H9 (cell line): Measurements from ENCODE around the gene MSRB1. TPM values are rescaled to one million over a fixed set of nuclear protein-coding genes. Genes with fewer than 3 reads are reported as not detected.

Experiments used
- DNase-seq: peaks from one replicate; pipeline ENCODE4 v3.0.0-alpha.2; 2017
- H2AFZ ChIP-seq: one replicate; pipeline ENCODE4 v1.6.1; 2013; ENCODE audit warnings: mild to moderate bottlenecking, low read length, control low read depth, moderate library complexity
- H2AK5ac ChIP-seq: 2 replicates; pipeline ENCODE4 v1.6.1; 2013; ENCODE audit warnings: low read length, control low read depth, mixed read lengths; ENCODE audit not compliant: insufficient read length
- H2BK120ac ChIP-seq: one replicate; pipeline ENCODE4 v1.6.1; 2013; ENCODE audit warnings: low read depth, mild to moderate bottlenecking, low read length, control low read depth, inconsistent platforms; ENCODE audit not compliant: poor library complexity, severe bottlenecking
- H2BK12ac ChIP-seq: 2 replicates; pipeline ENCODE4 v1.6.1; 2013; ENCODE audit warnings: low read length, control low read depth, mixed read lengths, low read depth; ENCODE audit not compliant: insufficient read length
- H2BK15ac ChIP-seq: 2 replicates; pipeline ENCODE4 v1.6.1; 2013; ENCODE audit warnings: low read depth, low read length, control low read depth
- H2BK20ac ChIP-seq: one replicate; pipeline ENCODE4 v1.6.1; 2013; ENCODE audit warnings: low read depth, mild to moderate bottlenecking, low read length, control low read depth, inconsistent platforms; ENCODE audit not compliant: poor library complexity, severe bottlenecking
- H2BK5ac ChIP-seq: 2 replicates; pipeline ENCODE4 v1.6.1; 2013; ENCODE audit warnings: low read length, control low read depth, mixed read lengths; ENCODE audit not compliant: insufficient read length
- H3K14ac ChIP-seq: 2 replicates; pipeline ENCODE4 v1.6.1; 2013; ENCODE audit warnings: low read length, control low read depth; ENCODE audit not compliant: insufficient read depth
- H3K18ac ChIP-seq: 2 replicates; pipeline ENCODE4 v1.6.1; 2013; ENCODE audit warnings: low read depth, mild to moderate bottlenecking, mixed read lengths, low read length, control low read depth; ENCODE audit not compliant: insufficient read length
- H3K23ac ChIP-seq: 2 replicates; pipeline ENCODE4 v1.6.1; 2013; ENCODE audit warnings: low read length, control low read depth, mixed read lengths, low read depth; ENCODE audit not compliant: insufficient read length
- H3K23me2 ChIP-seq: 2 replicates; pipeline ENCODE4 v1.6.1; 2013; ENCODE audit warnings: low read depth, mild to moderate bottlenecking, mixed read lengths, low read length, control low read depth; ENCODE audit not compliant: insufficient read length, poor library complexity, severe bottlenecking
- H3K27ac ChIP-seq: 2 replicates; pipeline ENCODE4 v1.5.1; 2013; ENCODE audit warnings: low read length, control low read depth, mixed read lengths, low read depth; ENCODE audit not compliant: insufficient read length
- H3K27me3 ChIP-seq: 2 replicates; pipeline ENCODE4 v1.6.1; 2013; ENCODE audit warnings: low read length, control low read depth, inconsistent platforms; ENCODE audit not compliant: insufficient read depth
- H3K4ac ChIP-seq: 2 replicates; pipeline ENCODE4 v1.6.1; 2013; ENCODE audit warnings: low read depth, mild to moderate bottlenecking, control low read depth, inconsistent platforms, low read length, moderate library complexity
- H3K4me1 ChIP-seq: 2 replicates; pipeline ENCODE4 v1.6.1; 2013; ENCODE audit warnings: low read length, control low read depth, inconsistent platforms; ENCODE audit not compliant: insufficient read depth
- H3K4me2 ChIP-seq: 2 replicates; pipeline ENCODE4 v1.6.1; 2013; ENCODE audit warnings: low read length, control low read depth, mixed read lengths; ENCODE audit not compliant: insufficient read length, insufficient read depth
- H3K56ac ChIP-seq: 2 replicates; pipeline ENCODE4 v1.6.1; 2013; ENCODE audit warnings: low read depth, mild to moderate bottlenecking, mixed read lengths, low read length, control low read depth; ENCODE audit not compliant: insufficient read length
- H3K79me1 ChIP-seq: 2 replicates; pipeline ENCODE4 v1.6.1; 2013; ENCODE audit warnings: low read depth, mild to moderate bottlenecking, moderate library complexity, low read length, control low read depth, inconsistent platforms; ENCODE audit not compliant: insufficient read depth, poor library complexity, severe bottlenecking
- H3K79me2 ChIP-seq: 2 replicates; pipeline ENCODE4 v1.6.1; 2013; ENCODE audit warnings: low read length, control low read depth, inconsistent platforms; ENCODE audit not compliant: insufficient read depth
- H3K9ac ChIP-seq: 2 replicates; pipeline ENCODE4 v1.6.1; 2013; ENCODE audit warnings: low read length, control low read depth, mixed read lengths; ENCODE audit not compliant: insufficient read length; ENCODE audit errors: extremely low read depth
- H3K9me3 ChIP-seq: one replicate; pipeline ENCODE4 v1.6.1; 2013; ENCODE audit warnings: low read depth, low read length, inconsistent platforms; ENCODE audit not compliant: control insufficient read depth
- H3T11ph ChIP-seq: one replicate; pipeline ENCODE4 v1.6.1; 2013; ENCODE audit warnings: mild to moderate bottlenecking, low read length, control low read depth, inconsistent platforms
- H4K20me1 ChIP-seq: one replicate; pipeline ENCODE4 v1.6.1; 2013; ENCODE audit not compliant: control insufficient read depth, insufficient read length, insufficient read depth
- H4K5ac ChIP-seq: 2 replicates; pipeline ENCODE4 v1.6.1; 2013; ENCODE audit warnings: low read depth, mild to moderate bottlenecking, mixed read lengths, low read length, control low read depth; ENCODE audit not compliant: insufficient read length
- H4K8ac ChIP-seq: replicated peaks from 2 replicates; pipeline ENCODE4 v1.6.1; 2013; ENCODE audit warnings: low read length, control low read depth, mixed read lengths, low read depth; ENCODE audit not compliant: insufficient read length
- H4K91ac ChIP-seq: 2 replicates; pipeline ENCODE4 v1.6.1; 2013; ENCODE audit warnings: low read depth, mild to moderate bottlenecking, moderate library complexity, mixed read lengths, low read length, control low read depth; ENCODE audit not compliant: insufficient read length
- H3K27ac Mint-ChIP-seq, 3 experiments: 2 replicates in 2 of 3; 3 replicates in 1 of 3; pipeline ENCODE4 v1.8.0; 2020 to 2021; ENCODE audit warnings: mixed read lengths in 3 of 3, mild to moderate bottlenecking in 1 of 3, moderate library complexity in 1 of 3
- H3K27me3 Mint-ChIP-seq: 2 replicates; pipeline ENCODE4 v1.8.0; 2021; ENCODE audit warnings: low read depth, mild to moderate bottlenecking, moderate library complexity, mixed read lengths
- H3K36me3 Mint-ChIP-seq, 3 experiments: 2 replicates in 2 of 3; 3 replicates in 1 of 3; pipeline ENCODE4 v1.8.0; 2020 to 2021; ENCODE audit warnings: low read depth in 3 of 3, mixed read lengths in 3 of 3; ENCODE audit not compliant: insufficient read depth in 1 of 3
- H3K4me1 Mint-ChIP-seq, 2 experiments: 2 replicates each; pipeline ENCODE4 v1.8.0; 2020; ENCODE audit warnings: mixed read lengths in 2 of 2
- H3K4me3 Mint-ChIP-seq, 2 experiments: 2 replicates in 1 of 2; 3 replicates in 1 of 2; pipeline ENCODE4 v1.8.0; 2020 to 2021; ENCODE audit warnings: mild to moderate bottlenecking in 2 of 2, mixed read lengths in 2 of 2, moderate library complexity in 1 of 2
- H3K9me3 Mint-ChIP-seq, 2 experiments: 2 replicates in 1 of 2; 3 replicates in 1 of 2; pipeline ENCODE4 v1.8.0; 2020; ENCODE audit warnings: mild to moderate bottlenecking in 2 of 2, mixed read lengths in 2 of 2, moderate library complexity in 1 of 2
- WGBS: extraction: QIAGEN DNeasy Blood & Tissue Kit; methylation state at CpG from one replicate; pipeline ENCODE4 v1.1.7; 2013; ENCODE audit warnings: missing lambda C conversion rate, low lambda C conversion rate, mixed read lengths; ENCODE audit not compliant: insufficient read length; ENCODE audit errors: extremely low coverage; 5-methylcytosine and 5-hydroxymethylcytosine counted together
- total RNA-seq: library from RNA; stranded (reverse); gene quantifications from 2 replicates; pipeline ENCODE4 v1.2.1, GENCODE V29; 2021
- TF ChIP-seq, protein P1 (sequence below): fragments of 200-600 bp; sonication (generic); conservative IDR thresholded peaks from 3 replicates; pipeline ENCODE4 v1.8.0; 2021; ENCODE audit warnings: antibody characterized with exemption, mild to moderate bottlenecking

MSRB1 gene
- total RNA-seq, 1 experiment from 2014 or later, result 25.7 TPM

DNA sequence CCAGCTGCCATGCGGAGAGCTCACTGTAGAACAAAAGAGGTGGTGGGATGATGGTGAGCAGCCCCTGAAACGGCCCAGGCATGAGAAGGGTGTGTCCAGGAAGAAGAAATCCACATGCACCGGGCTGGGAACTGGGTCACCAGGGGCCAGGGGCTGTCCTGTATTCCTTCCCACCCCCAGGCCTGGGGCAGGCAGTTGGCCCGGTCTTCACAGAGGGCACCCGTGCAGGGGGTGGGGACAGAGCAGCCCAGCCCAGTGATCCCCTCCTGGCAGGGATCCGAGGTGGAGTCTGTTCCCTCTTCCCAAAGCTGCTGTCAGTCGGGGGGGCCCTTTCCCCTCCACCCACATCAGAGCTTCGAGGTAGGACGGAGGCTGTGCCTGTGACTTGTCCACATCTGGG lies 34.0 kb downstream of the MSRB1 start:
- Histone ChIP-seq H3K27ac (no peak overlapping the region), H2AK5ac (no peak overlapping the region), H2BK120ac (no peak overlapping the region), H4K5ac (no peak overlapping the region), H3K9ac (no peak overlapping the region), H2BK20ac (no peak overlapping the region), H4K91ac (no peak overlapping the region), H4K20me1 (no peaks in the 10 kb centered on the region), H2BK12ac (no peak overlapping the region), H3K9me3 (no peaks in the 10 kb centered on the region), H2BK5ac (no peak overlapping the region), H3K27me3 (no peaks in the 10 kb centered on the region), H3T11ph (no peak overlapping the region), H3K14ac (no peak overlapping the region), H3K79me1 (no peaks in the 10 kb centered on the region), H2AFZ (no peak overlapping the region), H3K18ac (no peak overlapping the region), H3K79me2 (no peaks in the 10 kb centered on the region), H3K56ac (no peak overlapping the region), H2BK15ac (no peak overlapping the region; the same call in 1 of the 2 replicates), H3K4me2 (no peak overlapping the region), H3K4me1 (no peaks in the 10 kb centered on the region; the same call in 1 of the 2 replicates), H3K23me2 (no peaks in the 10 kb centered on the region), H3K4ac (no peak overlapping the region), H4K8ac (no peak overlapping the region), H3K23ac (no peak overlapping the region)
- TF ChIP-seq, protein P1, sequence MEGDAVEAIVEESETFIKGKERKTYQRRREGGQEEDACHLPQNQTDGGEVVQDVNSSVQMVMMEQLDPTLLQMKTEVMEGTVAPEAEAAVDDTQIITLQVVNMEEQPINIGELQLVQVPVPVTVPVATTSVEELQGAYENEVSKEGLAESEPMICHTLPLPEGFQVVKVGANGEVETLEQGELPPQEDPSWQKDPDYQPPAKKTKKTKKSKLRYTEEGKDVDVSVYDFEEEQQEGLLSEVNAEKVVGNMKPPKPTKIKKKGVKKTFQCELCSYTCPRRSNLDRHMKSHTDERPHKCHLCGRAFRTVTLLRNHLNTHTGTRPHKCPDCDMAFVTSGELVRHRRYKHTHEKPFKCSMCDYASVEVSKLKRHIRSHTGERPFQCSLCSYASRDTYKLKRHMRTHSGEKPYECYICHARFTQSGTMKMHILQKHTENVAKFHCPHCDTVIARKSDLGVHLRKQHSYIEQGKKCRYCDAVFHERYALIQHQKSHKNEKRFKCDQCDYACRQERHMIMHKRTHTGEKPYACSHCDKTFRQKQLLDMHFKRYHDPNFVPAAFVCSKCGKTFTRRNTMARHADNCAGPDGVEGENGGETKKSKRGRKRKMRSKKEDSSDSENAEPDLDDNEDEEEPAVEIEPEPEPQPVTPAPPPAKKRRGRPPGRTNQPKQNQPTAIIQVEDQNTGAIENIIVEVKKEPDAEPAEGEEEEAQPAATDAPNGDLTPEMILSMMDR, result no peak
- DNase-seq, result no peak
- Mint-ChIP-seq H3K9me3 (no peaks in the 10 kb centered on the region), H3K36me3 (no peaks in the 10 kb centered on the region; a peak in 1 of 7 replicates), H3K4me1 (peaks cover 0 to 22% of the 10 kb centered on the region in 2 experiments; a peak in 2 of 4 replicates), H3K4me3 (no peak overlapping the region), H3K27me3 (peaks cover 25% of the 10 kb centered on the region), H3K27ac (no peak overlapping the region)
- no CpG with 5 or more reads among the region's 9 CpGs for WGBS
